Midbrain (tissue), 1 donor: ENCODE measurements around the gene RFX4.
A peak's percentile ranks its signal among the peaks of the same experiment; 100 is the strongest.

Experiments
- DNase-seq: peaks from one replicate; lab custom pipeline; 2025; lab: John Stamatoyannopoulos, UW

The RFX4 gene

DNA sequence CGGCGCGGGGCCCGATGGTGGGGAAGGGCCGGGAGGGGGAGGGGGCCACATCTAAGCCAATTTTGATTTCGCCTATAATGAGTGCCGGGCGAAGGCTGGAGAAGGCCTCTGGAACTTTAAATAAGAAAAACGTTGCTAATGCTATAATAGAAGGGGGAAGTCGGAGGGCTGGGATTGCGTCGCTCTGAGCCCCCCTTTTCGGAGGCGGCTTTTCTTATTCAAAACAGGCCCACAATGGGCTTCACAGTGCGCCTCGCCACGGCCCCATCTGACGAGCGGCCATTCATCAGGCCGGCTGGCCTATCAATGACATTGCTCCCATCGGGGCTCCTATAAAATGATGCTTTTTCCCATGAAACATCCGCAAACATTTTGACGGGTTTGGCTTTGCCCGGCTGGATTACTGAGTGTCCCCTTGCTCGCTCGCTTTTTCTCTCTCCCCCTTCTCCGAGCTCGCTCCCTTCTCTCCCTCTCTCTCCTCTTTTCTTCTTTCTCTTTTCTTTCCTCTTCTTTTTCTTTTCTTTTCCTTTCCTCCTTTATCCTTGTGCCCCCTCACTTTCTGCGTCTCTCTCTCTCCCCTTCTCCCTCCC, at the start of gene RFX4:
Gene RFX4 (plus strand): TSS at position 364 of the 590 bp plus-strand sequence. CDS start 317 bp downstream, outside the sequence.
- peak; percentile 53 for DNase-seq

DNA sequence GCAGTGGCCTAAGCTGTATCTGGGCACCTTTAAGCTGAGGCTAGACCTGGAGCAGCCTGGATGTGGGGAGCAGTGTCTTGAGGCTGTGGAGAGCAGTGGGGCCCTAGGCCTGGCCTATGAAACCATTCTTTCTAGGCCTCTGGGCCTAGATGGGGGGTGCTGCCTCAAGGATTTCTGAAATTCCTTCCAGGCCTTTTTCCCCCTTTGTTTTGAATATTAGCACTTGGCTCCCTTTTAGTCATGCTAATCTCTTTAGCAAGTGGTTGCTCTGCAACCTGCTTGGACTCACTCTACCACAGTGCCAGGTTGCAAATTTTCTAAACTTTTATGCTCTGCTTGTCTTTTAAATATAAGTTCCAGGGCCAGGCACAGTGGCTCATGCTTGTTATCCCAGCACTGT, 41.6 kb upstream of the RFX4 start:
- no peak for DNase-seq

DNA sequence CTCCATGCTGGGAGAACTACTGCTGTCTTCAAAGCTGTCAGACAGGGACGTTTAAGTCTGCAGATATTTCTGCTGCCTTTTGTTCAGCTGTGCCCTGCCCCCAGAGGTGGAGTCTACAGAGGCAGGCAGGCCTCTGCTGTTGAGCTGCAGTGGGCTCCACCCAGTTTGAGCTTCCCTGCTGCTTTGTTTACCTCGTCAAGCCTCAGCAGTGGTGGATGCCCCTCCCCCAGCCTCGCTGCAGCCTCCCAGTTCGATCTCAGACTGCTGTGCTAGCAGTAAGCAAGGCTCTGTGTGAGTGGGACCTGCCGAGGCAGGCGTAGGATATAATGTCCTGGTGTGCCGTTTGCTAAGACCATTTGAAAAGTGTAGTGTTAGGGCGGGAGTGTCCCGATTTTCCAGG, 31.4 kb upstream of the RFX4 start:
- no peak for DNase-seq

DNA sequence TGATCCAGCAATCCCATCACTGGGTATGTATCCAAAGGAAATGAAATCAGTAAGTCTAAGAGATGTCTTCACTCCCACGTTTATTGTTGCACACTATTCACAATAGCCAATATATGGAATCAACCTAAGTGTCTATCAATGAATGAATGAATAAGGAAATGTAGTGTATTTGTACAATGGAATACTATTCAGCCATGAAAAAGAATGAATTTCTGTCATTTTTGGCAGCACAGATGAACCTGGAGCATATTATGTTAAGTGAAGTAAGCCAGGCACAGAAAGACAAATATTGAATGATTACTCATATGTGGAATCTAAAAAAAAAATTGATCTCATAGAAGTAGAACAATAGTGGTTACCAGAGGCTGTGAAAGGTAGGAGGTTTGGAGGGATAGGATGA, 30.6 kb upstream of the RFX4 start:
- no peak for DNase-seq

DNA sequence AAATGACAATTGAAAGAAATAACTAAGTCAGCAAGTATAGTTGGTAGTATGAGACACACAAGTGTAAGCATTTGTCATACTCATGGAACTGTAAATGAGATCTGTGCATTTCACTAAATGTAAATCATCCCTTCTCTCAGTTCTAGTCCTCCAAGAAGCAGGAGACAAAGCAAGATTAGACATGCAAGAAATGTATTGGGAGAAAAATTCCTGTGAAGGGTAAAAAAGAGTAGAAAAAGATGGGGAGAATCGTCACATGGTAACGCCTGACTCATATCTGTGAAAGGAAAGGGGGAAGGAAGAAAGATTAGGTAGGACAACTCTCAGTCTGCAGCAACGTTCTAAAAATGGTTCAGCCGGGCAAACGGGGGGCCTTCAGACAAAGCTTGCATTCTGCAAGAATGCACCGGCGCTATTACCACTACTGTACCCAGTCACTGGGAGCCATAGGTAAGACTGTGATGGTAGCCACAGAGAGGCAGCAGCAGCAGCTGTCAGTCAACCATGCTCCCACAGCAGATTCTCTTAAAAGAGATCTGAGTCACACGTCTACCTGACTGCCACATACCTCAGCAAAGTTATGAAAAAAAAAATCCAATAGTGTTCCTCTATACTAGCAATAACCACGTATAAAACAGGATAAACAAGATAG, 18.0 kb upstream of the RFX4 start:
- DNase-seq = no peak

DNA sequence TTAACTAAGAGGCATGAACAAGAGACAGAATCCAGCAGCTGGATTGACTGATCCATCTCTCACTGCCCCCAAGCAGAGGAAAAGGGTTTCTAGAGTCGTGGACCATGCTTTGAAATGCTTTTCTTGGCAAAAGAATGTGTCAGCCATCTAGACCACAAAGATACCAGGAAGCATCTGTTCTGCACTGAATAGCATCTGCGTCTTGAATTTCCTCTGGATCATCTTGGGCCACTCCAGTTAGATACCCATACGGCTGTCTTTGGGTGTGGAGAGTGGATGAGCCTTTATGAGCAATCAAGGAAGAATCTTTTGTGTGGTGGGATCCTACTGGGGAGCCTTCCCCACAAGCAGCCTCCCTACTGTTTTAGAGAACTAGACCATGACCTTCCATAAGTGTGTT, 16.0 kb upstream of the RFX4 start:
- no peak for DNase-seq

DNA sequence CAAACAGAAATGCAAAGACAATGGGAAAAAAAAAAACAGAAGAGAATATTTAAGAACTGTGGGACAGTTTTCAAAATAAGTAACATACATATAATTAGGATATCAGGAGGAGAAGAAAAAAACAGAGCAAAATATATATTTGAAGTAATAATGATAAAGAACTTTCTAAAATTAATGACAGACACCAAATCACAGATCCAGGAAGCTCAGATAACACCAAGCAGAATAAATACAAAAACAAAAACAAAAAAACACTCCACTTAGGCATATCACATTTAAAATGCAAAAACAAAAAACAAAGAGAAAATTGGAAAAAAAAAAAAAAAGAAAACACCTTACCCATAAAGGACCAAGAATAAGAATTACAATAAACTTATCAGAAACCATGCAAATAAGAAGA, 9.6 kb upstream of the RFX4 start:
- DNase-seq = no peak

DNA sequence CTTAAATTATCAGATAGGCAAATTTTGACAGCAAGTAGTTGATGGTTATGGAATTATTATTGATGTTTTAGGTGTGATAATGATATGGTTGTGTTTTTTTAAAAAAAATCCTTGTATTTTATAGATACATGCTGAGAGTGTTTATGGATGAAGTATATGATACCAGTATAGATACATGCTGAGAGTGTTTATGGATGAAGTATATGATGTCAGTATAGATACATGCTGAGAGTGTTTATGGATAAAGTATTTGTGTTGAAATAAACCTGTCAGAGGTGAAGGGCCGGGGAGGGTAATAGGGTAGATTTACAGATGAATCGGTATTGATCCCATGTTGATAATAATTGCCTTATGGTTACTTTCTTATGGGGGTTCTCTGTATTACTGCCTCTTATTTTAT, 6.0 kb upstream of the RFX4 start:
- no peak for DNase-seq

DNA sequence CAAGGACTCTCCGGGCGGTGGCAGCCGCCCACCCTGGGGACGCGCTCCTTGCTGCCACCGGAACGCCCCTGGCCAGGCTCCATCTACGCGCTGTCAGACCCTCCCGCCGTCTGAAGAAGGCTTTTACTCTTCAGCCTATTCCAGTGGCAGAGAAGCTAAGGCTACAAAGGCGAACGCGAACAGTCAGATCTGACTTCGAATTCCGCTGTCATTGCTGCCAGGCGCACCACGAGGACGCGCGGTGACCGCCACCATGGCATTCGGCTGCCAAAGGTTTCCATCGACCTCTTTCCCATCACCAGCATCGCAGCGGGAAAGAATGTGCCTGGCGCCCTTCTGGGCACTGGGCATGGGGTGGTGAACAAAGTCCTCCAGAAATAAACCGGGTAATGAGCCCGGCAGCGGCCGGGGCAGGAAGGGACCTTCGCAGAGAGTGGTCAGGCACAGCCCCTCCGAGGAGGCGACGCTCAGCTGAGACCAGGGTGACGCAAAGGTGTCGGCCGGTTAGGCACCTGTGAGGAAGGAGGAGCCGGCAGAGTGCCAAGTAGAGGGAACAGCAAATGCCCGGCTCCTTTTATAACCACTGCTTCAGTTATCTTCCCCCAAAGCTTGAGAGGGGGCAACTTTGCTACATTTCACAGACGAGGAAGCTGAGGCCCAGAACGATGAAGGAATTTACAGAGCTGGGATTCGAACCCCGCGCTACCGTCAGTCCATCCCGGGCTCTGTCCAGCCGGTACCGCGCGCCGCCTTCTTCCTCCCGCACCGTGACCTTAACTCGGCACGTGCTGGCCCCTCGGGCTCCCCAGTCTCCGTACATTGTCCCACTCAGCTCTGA, 1.9 kb upstream of the RFX4 start:
- DNase-seq = peak; percentile 11

DNA sequence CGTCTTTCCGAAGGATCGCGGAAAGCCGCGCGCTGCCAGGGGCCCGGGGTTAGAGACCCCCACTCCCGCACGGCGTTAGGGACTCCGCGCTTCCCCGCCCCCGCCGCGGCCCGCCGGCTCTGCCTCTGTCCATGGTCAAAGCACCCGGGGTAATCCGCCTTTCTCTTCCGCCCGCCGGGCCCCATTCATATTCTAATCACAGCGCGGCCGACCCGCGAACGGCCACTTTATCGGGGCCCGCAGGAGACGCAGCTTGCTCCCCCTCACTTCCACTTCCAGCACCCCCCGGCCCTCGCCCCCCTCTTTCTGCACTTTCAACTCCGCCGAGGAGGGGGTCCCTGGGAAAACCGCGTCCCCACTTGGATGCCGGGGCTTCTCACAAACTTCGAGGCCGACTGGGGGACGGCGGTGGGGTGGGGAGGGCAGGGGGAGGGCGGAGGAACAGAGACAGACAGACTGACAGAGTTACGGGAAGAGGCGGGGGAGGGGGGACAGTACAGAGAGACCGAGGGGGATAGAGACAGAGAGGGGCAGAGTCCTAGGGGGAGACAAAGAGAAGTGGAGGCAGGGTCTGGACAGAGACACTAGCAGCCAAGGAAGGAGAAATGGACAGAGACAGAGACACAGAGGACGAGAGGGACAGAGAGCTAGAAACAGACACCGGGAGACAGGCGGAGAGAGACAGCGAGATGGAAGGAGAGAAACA, 1.1 kb upstream of the RFX4 start:
- no peak for DNase-seq

DNA sequence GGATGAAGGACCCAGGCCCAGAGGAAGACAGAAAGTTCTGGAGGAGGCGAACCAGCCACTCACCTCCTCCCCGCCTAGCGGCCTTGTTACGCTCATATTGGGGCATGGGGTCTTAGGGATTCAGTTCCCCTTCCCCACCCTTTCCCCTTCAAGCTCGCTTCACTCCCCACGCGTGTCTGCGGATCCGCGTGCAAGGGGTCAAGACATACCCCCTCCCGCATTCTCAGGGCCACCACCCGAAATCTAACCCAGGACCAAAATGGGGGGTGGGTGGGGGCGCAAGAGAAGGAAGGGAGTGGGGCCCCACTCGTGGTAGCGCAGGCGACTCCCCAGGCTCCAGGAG, 584 bp upstream of the RFX4 start:
- no peak for DNase-seq

DNA sequence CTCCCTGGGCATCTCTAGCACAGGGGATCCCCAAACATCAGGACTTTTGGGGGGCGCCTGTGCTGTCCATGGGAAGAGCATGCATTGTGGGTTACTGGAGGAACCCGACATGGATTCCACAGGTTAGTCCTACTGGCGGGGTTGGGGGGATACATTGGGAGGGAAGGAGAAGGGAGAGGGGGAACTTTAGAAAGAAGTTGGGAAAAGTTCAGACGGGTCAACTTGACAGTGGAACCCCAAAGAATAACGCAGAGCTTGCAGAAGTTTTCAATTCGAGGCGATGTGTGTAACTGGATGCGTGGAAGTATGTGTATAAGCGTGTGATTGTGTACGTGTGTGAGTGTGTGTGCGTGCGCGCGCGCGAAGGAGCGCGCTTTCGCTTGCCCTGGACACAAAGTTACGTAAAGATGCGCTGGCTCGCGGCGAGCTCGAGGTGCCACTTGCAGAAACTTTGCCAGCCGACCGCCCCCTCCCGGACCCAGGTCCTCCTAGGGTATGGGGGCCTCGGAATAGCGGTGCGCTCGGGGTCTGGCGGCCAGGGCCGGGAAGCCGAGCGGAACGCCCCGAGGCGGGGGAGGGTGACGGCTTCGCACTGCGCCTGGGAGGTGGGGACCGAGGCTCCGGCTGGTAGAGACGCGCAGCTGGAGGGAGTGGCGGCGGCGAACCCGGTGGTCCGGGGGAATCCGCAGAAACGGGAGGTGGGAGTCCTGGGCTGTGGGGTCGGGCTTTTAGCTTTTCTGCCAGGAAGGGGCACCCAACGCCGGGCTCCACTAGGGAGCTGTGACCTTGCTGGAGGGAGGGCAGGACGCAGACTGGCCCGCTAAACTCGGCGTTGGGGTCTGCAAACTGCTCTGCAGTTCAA, 669 bp downstream of the RFX4 start:
- DNase-seq = no peak

DNA sequence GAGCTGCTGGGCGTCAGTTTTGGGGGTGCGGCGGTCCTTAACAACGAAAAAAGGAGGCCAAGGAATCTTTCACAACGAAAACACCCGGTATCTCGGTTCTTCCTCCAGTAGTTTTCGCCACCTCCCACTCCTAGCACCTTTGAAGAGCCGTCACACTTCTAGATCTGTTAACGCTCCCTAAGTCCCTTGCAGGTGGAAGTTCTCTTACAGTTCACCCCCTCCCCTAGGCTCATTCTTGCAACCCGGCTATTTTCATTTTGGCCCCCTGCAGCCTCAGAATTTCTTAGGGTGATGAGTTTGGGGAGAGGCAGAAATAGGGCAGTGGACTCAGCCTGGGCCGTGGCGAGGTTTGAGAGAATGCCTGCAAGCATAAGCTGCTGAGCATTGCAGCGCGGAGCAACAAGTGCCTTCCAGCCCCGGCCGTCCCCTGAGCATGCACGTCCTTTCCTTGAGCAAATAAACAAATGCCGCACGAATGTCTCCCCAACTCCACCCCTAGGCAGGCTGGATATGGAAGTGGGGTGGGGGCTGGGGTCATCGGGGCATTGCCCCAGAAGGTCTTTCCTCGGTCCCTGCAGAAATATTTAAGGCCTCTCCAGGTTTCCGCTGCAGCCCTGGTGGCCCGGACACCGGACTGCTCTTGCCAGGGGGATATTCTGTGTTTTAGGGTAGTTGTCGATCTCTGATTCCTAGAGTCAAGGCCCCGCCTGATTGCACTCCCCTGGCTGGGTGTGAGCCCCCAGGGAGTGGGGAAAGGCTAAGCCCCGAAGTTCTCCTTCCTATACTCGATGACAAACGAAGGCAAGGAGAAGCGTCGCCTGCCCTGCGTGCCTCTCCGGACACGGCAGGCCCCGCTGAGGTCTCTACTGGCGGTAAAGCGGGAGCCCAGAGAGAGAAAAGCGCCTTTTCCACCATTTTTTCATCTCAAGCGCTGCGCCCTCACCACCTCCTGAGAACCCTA, 1.6 kb downstream of the RFX4 start:
- no peak for DNase-seq

DNA sequence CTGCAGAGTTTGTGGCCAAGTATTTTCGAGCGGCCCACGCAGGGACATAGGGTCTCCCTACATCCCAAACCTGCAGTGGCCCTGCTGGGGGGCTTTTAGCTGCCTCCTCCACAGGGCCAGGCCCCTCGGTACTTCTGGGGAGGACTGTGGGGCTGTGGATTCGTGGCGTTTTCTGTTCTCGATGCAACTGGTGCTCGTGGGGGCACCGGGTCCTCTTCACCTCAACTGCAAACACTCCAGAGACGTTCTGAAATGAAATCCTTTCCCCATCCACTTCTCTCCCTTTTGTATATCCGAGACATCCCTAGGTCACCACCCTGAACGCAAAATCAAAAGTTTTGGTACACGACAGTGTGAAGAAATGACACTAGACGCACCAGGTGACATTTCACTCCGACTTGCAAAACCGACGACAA, 2.3 kb downstream of the RFX4 start:
- DNase-seq = no peak

DNA sequence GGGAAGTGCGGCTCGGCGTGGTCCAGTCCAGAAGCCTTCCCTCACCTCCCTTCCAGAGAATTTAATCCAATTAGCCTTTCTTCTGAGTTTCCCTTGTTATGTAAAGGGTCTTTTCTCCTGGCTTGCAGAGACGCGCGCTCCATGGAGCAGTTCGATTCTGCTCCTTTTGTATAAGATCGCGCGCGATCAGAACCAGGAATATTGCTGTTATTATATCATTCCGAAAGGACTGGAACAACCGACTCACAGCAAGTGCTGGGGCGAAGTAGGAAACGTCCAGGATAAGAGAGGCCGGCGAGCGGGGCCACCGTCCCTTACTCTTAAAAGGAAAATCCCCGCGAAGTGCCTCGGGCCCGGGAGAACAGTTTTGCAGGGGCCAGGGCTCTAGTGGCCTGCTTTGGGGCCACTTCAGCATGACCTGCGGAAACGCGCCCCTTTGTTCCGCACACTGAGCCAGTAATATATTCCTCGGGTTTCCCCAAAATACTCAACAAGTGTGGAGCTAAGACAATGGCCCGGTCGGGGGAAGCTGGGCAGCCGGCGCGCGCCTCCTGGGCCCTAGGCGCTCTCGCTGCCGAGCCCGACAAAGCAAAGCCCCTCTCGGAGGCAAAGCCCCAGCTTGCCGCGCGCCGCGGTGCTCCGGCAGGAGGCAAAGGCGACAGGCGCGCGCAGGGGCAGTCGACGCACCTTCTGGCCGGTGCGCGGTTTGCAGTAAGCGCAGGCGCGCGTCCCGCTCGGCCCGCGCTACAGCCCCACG, 2.9 kb downstream of the RFX4 start:
- DNase-seq = no peak

DNA sequence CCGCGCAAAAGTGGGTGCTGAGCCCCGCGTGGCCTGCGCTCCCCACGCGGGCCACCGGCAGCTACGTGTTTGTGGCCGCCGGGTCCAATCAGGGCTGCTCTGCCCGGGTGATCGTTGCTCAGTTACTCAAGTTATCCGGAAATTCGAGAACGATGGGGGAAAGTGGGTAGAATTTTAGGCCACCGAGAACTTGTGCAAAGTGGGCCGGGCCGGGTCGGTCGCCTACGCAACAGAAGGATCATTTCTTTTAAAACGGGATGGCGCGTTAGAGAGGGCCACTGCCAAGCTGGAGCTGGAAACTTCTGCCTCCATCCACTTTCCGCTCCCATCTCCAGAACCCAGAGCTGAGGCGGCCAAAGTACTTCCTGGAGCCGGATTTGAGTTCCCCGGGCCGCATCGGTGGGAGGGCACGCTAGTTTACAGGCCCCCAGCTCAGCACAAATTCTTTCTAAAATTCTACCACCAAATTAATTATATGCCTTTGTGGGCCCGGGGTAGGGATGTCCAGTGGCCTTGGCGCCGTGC, 3.5 kb downstream of the RFX4 start:
- DNase-seq = no peak

DNA sequence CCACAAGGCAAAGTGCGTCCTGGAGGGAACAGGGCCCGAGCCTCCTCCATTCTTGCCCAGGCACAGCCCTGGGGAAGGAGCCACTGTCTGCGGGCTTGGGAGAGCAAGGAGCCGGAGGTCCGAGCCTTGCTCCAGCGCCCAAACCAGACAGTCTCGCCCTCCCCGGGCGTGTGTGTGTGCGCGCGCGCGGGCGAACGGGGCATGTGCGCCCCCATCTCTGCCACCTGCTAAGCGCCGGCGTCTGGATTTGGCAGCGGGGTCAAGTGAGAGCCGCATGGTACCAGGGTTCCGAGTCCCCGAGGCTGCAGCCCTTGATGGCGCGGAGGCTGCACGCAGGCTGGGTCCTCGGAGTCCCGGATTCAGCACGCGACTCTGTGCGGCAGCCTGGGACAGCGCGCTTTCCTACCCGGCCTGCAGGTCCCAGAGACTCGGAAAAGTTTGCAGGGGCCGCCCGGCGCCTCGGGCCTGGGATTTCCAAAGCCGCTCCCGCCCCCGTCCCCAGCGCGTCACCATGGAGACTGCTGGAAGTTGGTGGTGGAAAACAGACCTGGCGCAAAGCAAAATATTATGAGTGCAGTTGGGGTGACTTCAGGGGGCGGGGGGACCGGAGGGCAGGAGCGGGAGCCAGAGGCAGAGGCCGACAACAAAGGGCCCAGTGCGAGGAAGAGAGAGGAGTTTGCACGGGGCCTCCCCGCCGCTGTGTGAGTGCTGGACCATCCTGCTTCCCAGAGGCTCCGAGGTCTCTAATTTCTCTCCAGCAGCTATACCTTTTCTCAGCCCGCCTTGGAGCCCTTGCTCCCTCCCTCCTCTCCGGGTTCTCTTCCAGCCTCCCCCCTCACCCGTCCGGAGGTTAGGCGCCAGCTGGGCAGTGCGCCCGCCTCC, 4.2 kb downstream of the RFX4 start:
- DNase-seq = peak; percentile 64

DNA sequence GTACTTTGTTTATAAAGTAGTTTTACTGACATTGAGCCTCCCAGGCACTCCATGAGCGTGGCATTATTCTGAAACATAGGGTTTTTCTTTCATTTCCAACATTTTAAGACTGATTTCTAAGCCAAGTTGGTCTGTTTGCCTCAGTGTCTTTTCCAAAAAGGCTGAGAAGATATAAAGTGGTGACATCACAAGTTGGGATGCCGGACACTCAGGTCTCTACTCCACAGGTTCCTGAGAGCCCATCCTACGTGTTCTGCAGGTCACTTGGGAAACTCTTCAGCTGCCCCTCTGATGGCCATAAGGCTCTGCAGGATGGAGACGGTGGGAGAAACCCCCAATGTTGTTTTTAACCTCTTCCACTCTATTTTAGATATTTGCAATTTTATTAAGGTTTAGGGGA, 6.0 kb downstream of the RFX4 start:
- DNase-seq = no peak

DNA sequence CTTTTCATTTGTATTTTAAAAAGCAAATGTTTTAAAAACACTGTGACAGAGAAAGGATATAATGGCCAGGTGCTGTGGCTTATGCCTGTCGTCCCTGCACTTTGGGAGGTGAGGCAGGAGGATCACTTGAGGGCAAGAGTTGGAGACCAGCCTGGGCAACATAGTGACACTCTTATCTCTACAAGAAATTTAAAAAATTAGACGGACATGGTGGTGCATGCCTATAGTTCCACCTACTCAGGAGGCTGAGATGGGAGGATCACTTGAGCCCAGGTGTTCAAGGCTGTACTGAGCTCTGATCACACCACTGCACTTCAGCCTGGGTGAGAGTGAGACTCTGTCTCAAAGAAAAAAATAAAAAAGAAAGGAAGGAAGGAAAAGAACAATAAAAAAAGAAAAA, 7.8 kb downstream of the RFX4 start:
- no peak for DNase-seq
